ENCODE data around the gene JADE2. TPM values are rescaled to one million over a fixed set of nuclear protein-coding genes. Genes with fewer than 3 reads are reported as not detected.

The JADE2 gene
- total RNA-seq, 4 donors from 2014 or later, result 46.0 to 113 (median 89.2) TPM

GRCh38 chr5:134570886-134571285 lies 45.4 kb downstream of the JADE2 start:
- Histone ChIP-seq H3K4me3 (no peak overlapping the region), H3K36me3 (peaks cover 0 to 100% of the 10 kb centered on the region in 2 donors), H3K27ac (peak overlapping the region in 3 of 4 donors; percentile 9 to 74 (median 58)), H3K4me1 (peaks cover 4 to 89% (median 40%) of the 10 kb centered on the region in 3 donors), H3K27me3 (no peaks in the 10 kb centered on the region), H3K9me3 (no peaks in the 10 kb centered on the region)
- no peak for TF ChIP-seq CTCF (IDR thresholded peaks at IDR 0.05)
- TF ChIP-seq EP300 (IDR thresholded peaks at IDR 0.05), result no peak
- TF ChIP-seq POLR2A (IDR thresholded peaks at IDR 0.05), result no peak
- TF ChIP-seq POLR2AphosphoS5 (IDR thresholded peaks at IDR 0.05), result no peak
- ATAC-seq, result no peak
- 50% methylated on average over 1 of the region's 6 CpGs; no CpG with 5 or more reads in 1 of the 2 donors for WGBS, 2 donors (ENCODE audit: low coverage in 1 of 2)

GRCh38 chr5:134571693-134572405 lies 46.4 kb downstream of the JADE2 start:
- Histone ChIP-seq H3K36me3 (peaks cover 0 to 100% of the 10 kb centered on the region in 2 donors), H3K4me1 (peaks cover 4 to 92% (median 41%) of the 10 kb centered on the region in 3 donors), H3K27me3 (no peaks in the 10 kb centered on the region), H3K27ac (peak overlapping the region in 3 of 4 donors; percentile 9 to 74 (median 58)), H3K9me3 (no peaks in the 10 kb centered on the region), H3K4me3 (no peak overlapping the region)
- 33 to 79% methylated on average over 1 to 7 of the region's 20 CpGs for WGBS, 2 donors (ENCODE audit: low coverage in 1 of 2)
- TF ChIP-seq CTCF (IDR thresholded peaks at IDR 0.05), result no peak
- no peak for ATAC-seq

GRCh38 chr5:134572811-134573210 lies 47.3 kb downstream of the JADE2 start:
- H3K36me3 ChIP-seq, result peaks cover 0 to 100% of the 10 kb centered on the region in 2 donors
- no peak for ATAC-seq
- no peaks in the 10 kb centered on the region for H3K27me3 ChIP-seq
- peak overlapping the region in 1 of 4 donors; percentile 16 for H3K27ac ChIP-seq
- no peak for TF ChIP-seq CTCF (IDR thresholded peaks at IDR 0.05)
- H3K4me3 ChIP-seq, result no peak overlapping the region
- H3K9me3 ChIP-seq, result no peaks in the 10 kb centered on the region
- 88 to 90% methylated on average over 3 to 4 of the region's 4 CpGs for WGBS, 2 donors (ENCODE audit: low coverage in 1 of 2)
- peaks cover 4 to 92% (median 45%) of the 10 kb centered on the region in 3 donors for H3K4me1 ChIP-seq

- no peak overlapping the region for H3K4me3 ChIP-seq
- H3K36me3 ChIP-seq, result peaks cover 0 to 100% of the 10 kb centered on the region in 2 donors
- ATAC-seq, result no peak
- 42 to 63% methylated on average over 2 to 3 of the region's 4 CpGs for WGBS, 2 donors (ENCODE audit: low coverage in 1 of 2)
- H3K9me3 ChIP-seq, result no peaks in the 10 kb centered on the region
- peak overlapping the region in 3 of 4 donors; percentile 15 to 52 (median 49) for H3K27ac ChIP-seq
- H3K4me1 ChIP-seq, result peaks cover 0 to 92% (median 28%) of the 10 kb centered on the region in 3 donors
- no peaks in the 10 kb centered on the region for H3K27me3 ChIP-seq
- TF ChIP-seq POLR2AphosphoS5 (IDR thresholded peaks at IDR 0.05) (no peak), EP300 (IDR thresholded peaks at IDR 0.05) (no peak), CTCF (IDR thresholded peaks at IDR 0.05) (no peak), POLR2A (IDR thresholded peaks at IDR 0.05) (no peak)
These were observed 49.1 kb downstream of the JADE2 start for GRCh38 chr5:134574521-134574920.

- no peaks in the 10 kb centered on the region for H3K9me3 ChIP-seq
- H3K36me3 ChIP-seq, result peaks cover 0 to 100% of the 10 kb centered on the region in 2 donors
- H3K4me3 ChIP-seq, result no peak overlapping the region
- ATAC-seq, result no peak
- TF ChIP-seq CTCF (IDR thresholded peaks at IDR 0.05) (no peak), POLR2A (IDR thresholded peaks at IDR 0.05) (no peak), POLR2AphosphoS5 (IDR thresholded peaks at IDR 0.05) (no peak), EP300 (IDR thresholded peaks at IDR 0.05) (no peak)
- 50 to 64% methylated on average over 2 of the region's 2 CpGs for WGBS, 2 donors (ENCODE audit: low coverage in 1 of 2)
- peak overlapping the region in 3 of 4 donors; percentile 15 to 52 (median 49) for H3K27ac ChIP-seq
- H3K4me1 ChIP-seq, result peaks cover 0 to 92% (median 26%) of the 10 kb centered on the region in 3 donors
- H3K27me3 ChIP-seq, result no peaks in the 10 kb centered on the region
These were observed 49.8 kb downstream of the JADE2 start for GRCh38 chr5:134575316-134575715.

Data from gastroesophageal sphincter (tissue), 4 donors.